SH-SY5Y (cell line): ENCODE measurements around the gene BANK1.

ENCODE experiments used
- GATA2 ChIP-seq: IDR thresholded peaks from 2 replicates; pipeline ENCODE4 v1.6.1; 2011; ENCODE audit warnings: mild to moderate bottlenecking, low read depth, low read length
- GATA3 ChIP-seq: IDR thresholded peaks from 2 replicates; pipeline ENCODE4 v1.6.1; 2011; ENCODE audit warnings: low read depth, mild to moderate bottlenecking, low read length, moderate library complexity

GRCh38 chr4:102105983-102106382 lies 315.5 kb downstream of the BANK1 start:
- no peak for TF ChIP-seq GATA2
- TF ChIP-seq GATA3 = no peak
